HG03039 (cell line): ENCODE measurements around the gene KCNJ6.
"Not testable (repeated sequence)": the region's sequence is repeated elsewhere in the genome, so short reads cannot be mapped to it uniquely, and the experiment has no call there.

Experiments
- ATAC-seq: cut with Tn5 transposase; IDR thresholded peaks from one replicate; pipeline ENCODE4 v1.9.1; 2021; ENCODE audit warnings: mild to moderate bottlenecking, moderate library complexity; ENCODE audit not compliant: unreplicated experiment

The KCNJ6 gene

GRCh38 chr21:37916310-37917051 is at the start of gene KCNJ6:
Gene KCNJ6 (minus strand): TSS chr21:37916457. CDS start chr21:37840682, 75,775 bp downstream.
- ATAC-seq, result no peak

GRCh38 chr21:37965088-37965805 is 49.0 kb upstream of the KCNJ6 start:
- ATAC-seq, result no peak

GRCh38 chr21:37958537-37958936 is 42.3 kb upstream of the KCNJ6 start:
- no peak for ATAC-seq

- ATAC-seq, result no peak
Measured at GRCh38 chr21:37956772-37957171, 40.5 kb upstream of the KCNJ6 start.

GRCh38 chr21:37945036-37945435 is 28.8 kb upstream of the KCNJ6 start:
- no peak for ATAC-seq

GRCh38 chr21:37944496-37944895 is 28.2 kb upstream of the KCNJ6 start:
- ATAC-seq, result no peak

GRCh38 chr21:37940691-37941090 is 24.4 kb upstream of the KCNJ6 start:
- ATAC-seq, result no peak

- ATAC-seq, result no peak
Measured at GRCh38 chr21:37939838-37940237, 23.6 kb upstream of the KCNJ6 start.

GRCh38 chr21:37939251-37939650 is 23.0 kb upstream of the KCNJ6 start:
- ATAC-seq, result no peak

- no peak for ATAC-seq
Measured at GRCh38 chr21:37937668-37938067, 21.4 kb upstream of the KCNJ6 start.

GRCh38 chr21:37936010-37936785 is 19.9 kb upstream of the KCNJ6 start:
- ATAC-seq, result no peak

GRCh38 chr21:37932936-37933335 is 16.7 kb upstream of the KCNJ6 start:
- no peak for ATAC-seq

- no peak for ATAC-seq
Measured at GRCh38 chr21:37927711-37928110, 11.5 kb upstream of the KCNJ6 start.

- no peak for ATAC-seq
Measured at GRCh38 chr21:37921091-37921490, 4.8 kb upstream of the KCNJ6 start.

- ATAC-seq, result not testable (repeated sequence)
Measured at GRCh38 chr21:37920302-37920701, 4.0 kb upstream of the KCNJ6 start.

GRCh38 chr21:37917612-37918011 is 1.4 kb upstream of the KCNJ6 start:
- ATAC-seq, result no peak

- ATAC-seq, result no peak
Measured at GRCh38 chr21:37915941-37916309, 332 bp downstream of the KCNJ6 start.

- no peak for ATAC-seq
Measured at GRCh38 chr21:37915497-37915911, 753 bp downstream of the KCNJ6 start.

- no peak for ATAC-seq
Measured at GRCh38 chr21:37912616-37913015, 3.6 kb downstream of the KCNJ6 start.

GRCh38 chr21:37909936-37910335 is 6.3 kb downstream of the KCNJ6 start:
- no peak for ATAC-seq

- no peak for ATAC-seq
Measured at GRCh38 chr21:37908691-37909090, 7.6 kb downstream of the KCNJ6 start.

- ATAC-seq, result no peak
Measured at GRCh38 chr21:37907076-37907475, 9.2 kb downstream of the KCNJ6 start.
